ENCODE data around the gene FDXR. TPM values are rescaled to one million over a fixed set of nuclear protein-coding genes. Genes with fewer than 3 reads are reported as not detected.

Gene FDXR
- total and polyA plus RNA-seq, 2 donors (not counting 1 experiment from before 2014, with no cell fraction given), result 4.6 to 7.0 TPM

DNA sequence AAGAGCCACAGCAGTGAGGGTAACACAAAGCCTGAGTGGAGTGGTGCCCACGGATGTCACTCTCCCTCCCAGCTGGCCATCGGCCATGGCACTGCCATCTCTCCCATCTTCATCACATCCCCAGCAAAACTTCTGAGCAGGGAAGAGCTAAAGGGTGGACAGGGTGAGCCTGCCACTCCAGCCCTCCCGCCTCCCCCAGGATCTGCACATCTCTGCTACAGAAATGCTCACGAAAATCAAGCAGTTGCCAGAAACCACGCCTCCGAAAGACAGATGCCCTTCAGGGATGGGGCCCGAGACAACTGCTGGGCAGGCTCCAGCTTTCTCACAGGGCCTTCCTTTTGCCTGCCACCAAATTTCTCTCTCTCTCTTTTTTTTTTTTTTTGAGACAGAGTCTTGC is 16.7 kb downstream of the FDXR start:
- H3K36me3 ChIP-seq (replicated peaks in 1 of 2; ENCODE audit: control extremely low read depth in 1 of 2, control insufficient read depth in 1 of 2, extremely low read depth in 1 of 2, insufficient read depth in 2 of 2, low read length in 1 of 2), result no peaks in the 10 kb centered on the region
- ChIA-PET POLR2A (no interaction called here), CTCF (interaction anchor here (1.2 to 12.3 kb wide), 3 partner anchors 9 to 64 kb away, joined by 3 to 181 read pairs (median 3); no protein-coding TSS in a partner anchor)
- H2AFZ ChIP-seq (ENCODE audit: insufficient read depth, low read depth, low read length, poor library complexity, severe bottlenecking), result no peak overlapping the region
- H3K9me3 ChIP-seq (ENCODE audit: control extremely low read depth in 1 of 3, control insufficient read depth in 2 of 3, insufficient read depth in 1 of 3, low read length in 2 of 3), result peaks cover 0 to 20% (median 0%) of the 10 kb centered on the region in 3 donors
- no peak overlapping the region for H3K4me3 ChIP-seq (ENCODE audit: control extremely low read depth in 1 of 5, extremely low read depth in 1 of 5, insufficient read depth in 1 of 5, low read depth in 2 of 5, low read length in 4 of 5)
- H3K27ac Mint-ChIP-seq, result no peak overlapping the region
- 96% methylated on average over 4 of the region's 7 CpGs for WGBS (ENCODE audit: insufficient coverage)
- H3K4me2 ChIP-seq (replicated peaks; ENCODE audit: low read depth, low read length, poor library complexity, severe bottlenecking), result no peak overlapping the region
- H3K9ac ChIP-seq (ENCODE audit: low read length), result no peak overlapping the region
- H3K27me3 Mint-ChIP-seq, result peaks cover 68% of the 10 kb centered on the region
- H3K27ac ChIP-seq (ENCODE audit: low read length in 2 of 2), result no peak overlapping the region
- H4K20me1 ChIP-seq (ENCODE audit: control insufficient read depth, insufficient read depth, low read length, poor library complexity, severe bottlenecking), result peaks cover 9% of the 10 kb centered on the region
- ATAC-seq (ENCODE audit: low read depth) (no peak), DNase-seq (no peak)
- no peaks in the 10 kb centered on the region for H3K9me3 Mint-ChIP-seq (ENCODE audit: insufficient read depth)
- peaks cover 20% of the 10 kb centered on the region for H3K4me1 Mint-ChIP-seq
- intact Hi-C loops (cut with micrococcal nuclease), result no loop called here
- TF ChIP-seq EZH2 (IDR thresholded peaks at IDR 0.05; ENCODE audit: borderline replicate concordance, insufficient read depth, low read depth, low read length, poor library complexity, severe bottlenecking), result no peak
- TF ChIP-seq, protein P1, sequence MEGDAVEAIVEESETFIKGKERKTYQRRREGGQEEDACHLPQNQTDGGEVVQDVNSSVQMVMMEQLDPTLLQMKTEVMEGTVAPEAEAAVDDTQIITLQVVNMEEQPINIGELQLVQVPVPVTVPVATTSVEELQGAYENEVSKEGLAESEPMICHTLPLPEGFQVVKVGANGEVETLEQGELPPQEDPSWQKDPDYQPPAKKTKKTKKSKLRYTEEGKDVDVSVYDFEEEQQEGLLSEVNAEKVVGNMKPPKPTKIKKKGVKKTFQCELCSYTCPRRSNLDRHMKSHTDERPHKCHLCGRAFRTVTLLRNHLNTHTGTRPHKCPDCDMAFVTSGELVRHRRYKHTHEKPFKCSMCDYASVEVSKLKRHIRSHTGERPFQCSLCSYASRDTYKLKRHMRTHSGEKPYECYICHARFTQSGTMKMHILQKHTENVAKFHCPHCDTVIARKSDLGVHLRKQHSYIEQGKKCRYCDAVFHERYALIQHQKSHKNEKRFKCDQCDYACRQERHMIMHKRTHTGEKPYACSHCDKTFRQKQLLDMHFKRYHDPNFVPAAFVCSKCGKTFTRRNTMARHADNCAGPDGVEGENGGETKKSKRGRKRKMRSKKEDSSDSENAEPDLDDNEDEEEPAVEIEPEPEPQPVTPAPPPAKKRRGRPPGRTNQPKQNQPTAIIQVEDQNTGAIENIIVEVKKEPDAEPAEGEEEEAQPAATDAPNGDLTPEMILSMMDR (IDR thresholded peaks at IDR 0.05), result no peak
- peaks cover 0 to 81% (median 42%) of the 10 kb centered on the region in 4 experiments for H3K27me3 ChIP-seq (replicated peaks in 1 of 4; ENCODE audit: control extremely low read depth in 1 of 4, control insufficient read depth in 3 of 4, insufficient read depth in 4 of 4, low read length in 3 of 4)
- H3K4me1 ChIP-seq (ENCODE audit: control insufficient read depth in 2 of 2, insufficient read depth in 2 of 2, low read length in 2 of 2), result peaks cover 24 to 34% of the 10 kb centered on the region in 2 donors
- no peak overlapping the region for H3K4me3 Mint-ChIP-seq
- H3K79me2 ChIP-seq (ENCODE audit: control insufficient read depth, insufficient read depth, low read length), result no peaks in the 10 kb centered on the region

DNA sequence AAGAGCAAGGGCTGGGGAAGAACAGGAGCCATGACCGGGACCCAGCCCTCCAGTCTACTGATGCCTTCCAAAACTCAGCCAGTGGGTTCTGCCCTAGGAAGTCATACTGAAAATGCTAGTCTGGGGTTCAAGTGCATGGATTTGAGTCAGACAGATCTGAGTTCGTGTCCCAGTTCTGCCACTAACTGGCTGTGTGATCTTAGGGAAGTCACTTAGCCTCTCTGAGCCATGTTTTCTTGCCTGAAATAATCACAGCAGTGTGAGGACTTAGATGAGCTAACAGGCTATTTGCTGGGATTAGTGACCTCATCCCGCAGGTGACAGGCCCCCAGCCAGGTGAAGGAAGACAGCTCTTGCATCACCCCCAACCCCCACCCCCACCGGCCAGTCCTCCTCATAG is 17.5 kb downstream of the FDXR start:
- H2AFZ ChIP-seq (ENCODE audit: insufficient read depth, low read depth, low read length, poor library complexity, severe bottlenecking), result no peak overlapping the region
- no peak overlapping the region for H3K4me3 ChIP-seq (ENCODE audit: control extremely low read depth in 1 of 5, extremely low read depth in 1 of 5, insufficient read depth in 1 of 5, low read depth in 2 of 5, low read length in 4 of 5)
- DNase-seq (no peak), ATAC-seq (ENCODE audit: low read depth) (no peak)
- peaks cover 16 to 27% of the 10 kb centered on the region in 2 donors for H3K4me1 ChIP-seq (ENCODE audit: control insufficient read depth in 2 of 2, insufficient read depth in 2 of 2, low read length in 2 of 2)
- Mint-ChIP-seq H3K4me3 (no peak overlapping the region), H3K4me1 (peaks cover 15% of the 10 kb centered on the region), H3K27ac (no peak overlapping the region), H3K27me3 (peaks cover 76% of the 10 kb centered on the region), H3K9me3 (ENCODE audit: insufficient read depth) (no peaks in the 10 kb centered on the region)
- TF ChIP-seq, protein P1 (IDR thresholded peaks at IDR 0.05), result no peak
- no peak for TF ChIP-seq EZH2 (IDR thresholded peaks at IDR 0.05; ENCODE audit: borderline replicate concordance, insufficient read depth, low read depth, low read length, poor library complexity, severe bottlenecking)
- H3K79me2 ChIP-seq (ENCODE audit: control insufficient read depth, insufficient read depth, low read length), result no peaks in the 10 kb centered on the region
- no peak overlapping the region for H3K27ac ChIP-seq (ENCODE audit: low read length in 2 of 2)
- no peaks in the 10 kb centered on the region for H3K36me3 ChIP-seq (replicated peaks in 1 of 2; ENCODE audit: control extremely low read depth in 1 of 2, control insufficient read depth in 1 of 2, extremely low read depth in 1 of 2, insufficient read depth in 2 of 2, low read length in 1 of 2)
- POLR2A ChIA-PET, result no interaction called here
- intact Hi-C loops (cut with micrococcal nuclease), result no loop called here
- peaks cover 5% of the 10 kb centered on the region for H4K20me1 ChIP-seq (ENCODE audit: control insufficient read depth, insufficient read depth, low read length, poor library complexity, severe bottlenecking)
- CTCF ChIA-PET, result interaction anchor here (1.2 to 12.3 kb wide), 2 partner anchors 10 to 63 kb away, joined by 3 to 181 read pairs; no protein-coding TSS in a partner anchor
- WGBS (ENCODE audit: insufficient coverage), result 87% methylated on average over 4 of the region's 4 CpGs
- H3K27me3 ChIP-seq (replicated peaks in 1 of 4; ENCODE audit: control extremely low read depth in 1 of 4, control insufficient read depth in 3 of 4, insufficient read depth in 4 of 4, low read length in 3 of 4), result peaks cover 0 to 81% (median 40%) of the 10 kb centered on the region in 4 experiments
- H3K4me2 ChIP-seq (replicated peaks; ENCODE audit: low read depth, low read length, poor library complexity, severe bottlenecking), result no peak overlapping the region
- H3K9me3 ChIP-seq (ENCODE audit: control extremely low read depth in 1 of 3, control insufficient read depth in 2 of 3, insufficient read depth in 1 of 3, low read length in 2 of 3), result peaks cover 0 to 14% (median 0%) of the 10 kb centered on the region in 3 donors
- H3K9ac ChIP-seq (ENCODE audit: low read length), result no peak overlapping the region
